ENCODE data around the gene TUBGCP5.

DNA sequence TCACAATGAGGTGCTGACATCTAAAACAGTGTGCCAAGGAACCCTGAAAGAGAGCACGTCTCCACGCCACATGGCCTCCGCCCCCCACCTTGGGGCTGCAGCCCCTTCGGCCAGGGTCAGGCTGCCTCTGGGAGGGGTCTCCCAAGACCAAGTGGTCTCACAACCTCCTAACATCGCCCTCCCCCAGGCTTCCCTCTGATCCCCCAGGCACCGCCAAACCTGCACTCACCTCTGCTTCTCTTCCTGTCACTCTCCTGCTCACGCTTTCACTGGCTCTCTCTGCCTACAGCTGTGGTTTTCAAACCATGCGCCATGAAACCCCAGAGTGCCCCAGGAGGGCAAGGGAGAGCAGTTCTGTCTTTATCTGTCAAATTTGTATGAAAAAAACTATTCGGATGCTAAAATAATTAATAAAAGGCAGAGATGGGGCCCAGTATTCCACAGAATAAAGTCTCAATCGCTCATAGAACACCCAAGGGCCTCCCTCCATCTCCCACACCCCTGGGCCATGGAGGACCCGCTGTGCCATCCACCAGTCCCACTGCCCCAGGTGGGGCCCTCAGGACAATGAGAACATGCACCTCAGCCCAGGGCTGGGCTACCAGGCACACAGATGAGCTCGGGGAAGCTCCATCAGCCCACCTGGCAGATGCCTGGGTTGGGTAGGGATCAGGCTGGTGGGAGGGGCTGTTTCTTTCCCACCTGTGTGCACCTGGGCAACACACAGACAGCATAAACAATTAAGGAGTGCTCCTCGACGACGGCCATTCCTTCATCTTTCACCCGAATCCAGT is 80.7 kb downstream of the TUBGCP5 start:
- TF ChIP-seq, protein P1, sequence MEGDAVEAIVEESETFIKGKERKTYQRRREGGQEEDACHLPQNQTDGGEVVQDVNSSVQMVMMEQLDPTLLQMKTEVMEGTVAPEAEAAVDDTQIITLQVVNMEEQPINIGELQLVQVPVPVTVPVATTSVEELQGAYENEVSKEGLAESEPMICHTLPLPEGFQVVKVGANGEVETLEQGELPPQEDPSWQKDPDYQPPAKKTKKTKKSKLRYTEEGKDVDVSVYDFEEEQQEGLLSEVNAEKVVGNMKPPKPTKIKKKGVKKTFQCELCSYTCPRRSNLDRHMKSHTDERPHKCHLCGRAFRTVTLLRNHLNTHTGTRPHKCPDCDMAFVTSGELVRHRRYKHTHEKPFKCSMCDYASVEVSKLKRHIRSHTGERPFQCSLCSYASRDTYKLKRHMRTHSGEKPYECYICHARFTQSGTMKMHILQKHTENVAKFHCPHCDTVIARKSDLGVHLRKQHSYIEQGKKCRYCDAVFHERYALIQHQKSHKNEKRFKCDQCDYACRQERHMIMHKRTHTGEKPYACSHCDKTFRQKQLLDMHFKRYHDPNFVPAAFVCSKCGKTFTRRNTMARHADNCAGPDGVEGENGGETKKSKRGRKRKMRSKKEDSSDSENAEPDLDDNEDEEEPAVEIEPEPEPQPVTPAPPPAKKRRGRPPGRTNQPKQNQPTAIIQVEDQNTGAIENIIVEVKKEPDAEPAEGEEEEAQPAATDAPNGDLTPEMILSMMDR (conservative IDR thresholded peaks at IDR 0.05; ENCODE audit: low read depth in 2 of 2) = no peak
- no peak for TF ChIP-seq JUNB (IDR thresholded peaks at IDR 0.05; ENCODE audit: unreplicated experiment)
- TF ChIP-seq EZH2phosphoT487 (IDR thresholded peaks at IDR 0.05; ENCODE audit: unreplicated experiment) = no peak
- no peak for TF ChIP-seq STAT1 (IDR thresholded peaks at IDR 0.05; ENCODE audit: unreplicated experiment)
- no peak for TF ChIP-seq EZH2 (IDR thresholded peaks at IDR 0.05; ENCODE audit: low read depth, unreplicated experiment)
- TF ChIP-seq, protein P2, sequence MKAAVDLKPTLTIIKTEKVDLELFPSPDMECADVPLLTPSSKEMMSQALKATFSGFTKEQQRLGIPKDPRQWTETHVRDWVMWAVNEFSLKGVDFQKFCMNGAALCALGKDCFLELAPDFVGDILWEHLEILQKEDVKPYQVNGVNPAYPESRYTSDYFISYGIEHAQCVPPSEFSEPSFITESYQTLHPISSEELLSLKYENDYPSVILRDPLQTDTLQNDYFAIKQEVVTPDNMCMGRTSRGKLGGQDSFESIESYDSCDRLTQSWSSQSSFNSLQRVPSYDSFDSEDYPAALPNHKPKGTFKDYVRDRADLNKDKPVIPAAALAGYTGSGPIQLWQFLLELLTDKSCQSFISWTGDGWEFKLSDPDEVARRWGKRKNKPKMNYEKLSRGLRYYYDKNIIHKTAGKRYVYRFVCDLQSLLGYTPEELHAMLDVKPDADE (IDR thresholded peaks at IDR 0.05) = no peak
- no peak for TF ChIP-seq POLR2AphosphoS5 (IDR thresholded peaks at IDR 0.05; ENCODE audit: low read depth)
- no peak for TF ChIP-seq CREB1 (CRISPR knock-in tag; IDR thresholded peaks at IDR 0.05; ENCODE audit: low read depth)
- TF ChIP-seq NANOG (IDR thresholded peaks at IDR 0.05; ENCODE audit: borderline replicate concordance) = no peak
